Karpas-422 (cell line): ENCODE measurements around the gene STRIP2. TPM values are rescaled to one million over a fixed set of nuclear protein-coding genes. Genes with fewer than 3 reads are reported as not detected.
"Not testable (repeated sequence)": the region's sequence is repeated elsewhere in the genome, so short reads cannot be mapped to it uniquely, and the experiment has no call there.

Experiments
- DNase-seq: peaks from one replicate; pipeline ENCODE4 v3.0.0-alpha.2; 2015
- H2AFZ ChIP-seq: fragments of 200-600 bp; sonication (generic); 2 replicates; pipeline ENCODE4 v1.6.1; 2014; ENCODE audit warnings: antibody characterized with exemption, low read length, mixed read lengths
- H3K27ac ChIP-seq: fragments of 200-600 bp; sonication (generic); 2 replicates; pipeline ENCODE4 v1.5.1; 2014; ENCODE audit warnings: mild to moderate bottlenecking, low read length, moderate library complexity
- H3K27me3 ChIP-seq: fragments of 200-600 bp; sonication (generic); 2 replicates; pipeline ENCODE4 v1.6.1; 2014; ENCODE audit warnings: low read length, mixed read lengths
- H3K36me3 ChIP-seq: fragments of 200-600 bp; sonication (generic); 2 replicates; pipeline ENCODE4 v1.6.1; 2014; ENCODE audit warnings: low read length, mixed read lengths; ENCODE audit not compliant: insufficient read depth
- H3K4me1 ChIP-seq: fragments of 200-600 bp; sonication (generic); 2 replicates; pipeline ENCODE4 v1.6.1; 2014; ENCODE audit warnings: mild to moderate bottlenecking, low read length, mixed read lengths
- H3K4me2 ChIP-seq: fragments of 200-600 bp; sonication (generic); 2 replicates; pipeline ENCODE4 v1.6.1; 2014; ENCODE audit warnings: low read length, low read depth, mild to moderate bottlenecking; ENCODE audit not compliant: poor library complexity, severe bottlenecking
- H3K4me3 ChIP-seq: fragments of 200-600 bp; sonication (generic); 2 replicates; pipeline ENCODE4 v1.5.1; 2014; ENCODE audit warnings: mild to moderate bottlenecking, antibody characterized with exemption, low read length, mixed read lengths
- H3K79me2 ChIP-seq: fragments of 200-600 bp; sonication (generic); 2 replicates; pipeline ENCODE4 v1.6.1; 2014; ENCODE audit warnings: mild to moderate bottlenecking, low read length, mixed read lengths
- H3K9ac ChIP-seq: fragments of 200-600 bp; sonication (generic); 2 replicates; pipeline ENCODE4 v1.6.0; 2014; ENCODE audit warnings: low read length
- H3K9me2 ChIP-seq: fragments of 200-600 bp; sonication (generic), shearing (Covaris generic); replicated peaks from 2 replicates; pipeline ENCODE4 v1.6.0; 2014; ENCODE audit warnings: mild to moderate bottlenecking, low read length, moderate library complexity; ENCODE audit not compliant: insufficient read depth
- H3K9me3 ChIP-seq: fragments of 300-700, 200-600 bp; sonication (generic); 2 replicates; pipeline ENCODE4 v1.6.1; 2014; ENCODE audit warnings: low read length, mixed read lengths
- H4K20me1 ChIP-seq: fragments of 200-600 bp; sonication (generic); 2 replicates; pipeline ENCODE4 v1.6.1; 2014; ENCODE audit warnings: mild to moderate bottlenecking, antibody characterized with exemption, low read length, low read depth; ENCODE audit not compliant: insufficient read depth
- total RNA-seq: library from RNA; depleted of rRNA; stranded (reverse); fragments of >200 nt; shearing (Covaris generic); gene quantifications from 2 replicates; pipeline ENCODE4 v1.2.3, GENCODE V29; 2014; ENCODE audit warnings: low replicate concordance

STRIP2 gene
- total RNA-seq, 1 experiment from 2014 or later: 0.15 TPM

- Histone ChIP-seq H3K4me2 (no peak overlapping the region), H3K9me3 (no peaks in the 10 kb centered on the region), H3K27me3 (no peaks in the 10 kb centered on the region)
These were observed 89.7 kb downstream of the STRIP2 start for GRCh38 chr7:129523924-129524323.

GRCh38 chr7:129524405-129524804 lies 90.2 kb downstream of the STRIP2 start:
- not testable (repeated sequence) for DNase-seq, H3K4me1 ChIP-seq, H3K9me2 ChIP-seq, H3K27me3 ChIP-seq, H3K27ac ChIP-seq, H4K20me1 ChIP-seq, H3K9me3 ChIP-seq, H3K4me3 ChIP-seq, H3K4me2 ChIP-seq, H3K36me3 ChIP-seq, H2AFZ ChIP-seq, H3K9ac ChIP-seq, H3K79me2 ChIP-seq

More at GRCh38 chr7:129523924-129524323, 89.7 kb downstream of the STRIP2 start:
- Histone ChIP-seq H3K27ac (no peak overlapping the region), H3K9me2 (no peaks in the 10 kb centered on the region), H3K9ac (no peak overlapping the region), H3K4me1 (no peaks in the 10 kb centered on the region), H3K36me3 (no peaks in the 10 kb centered on the region), H3K4me3 (no peak overlapping the region), H3K79me2 (no peaks in the 10 kb centered on the region), H2AFZ (no peak overlapping the region), H4K20me1 (no peaks in the 10 kb centered on the region)
- no peak for DNase-seq

- no peak overlapping the region for H3K4me2 ChIP-seq
These were observed 91.1 kb downstream of the STRIP2 start for GRCh38 chr7:129525225-129525862.

GRCh38 chr7:129529643-129530042 lies 95.4 kb downstream of the STRIP2 start:
- Histone ChIP-seq H3K4me2 (no peak overlapping the region), H3K79me2 (no peaks in the 10 kb centered on the region), H2AFZ (no peak overlapping the region), H3K36me3 (no peaks in the 10 kb centered on the region), H3K9me3 (no peaks in the 10 kb centered on the region), H3K4me1 (no peaks in the 10 kb centered on the region), H3K9ac (no peak overlapping the region), H3K4me3 (no peak overlapping the region), H3K27ac (no peak overlapping the region), H4K20me1 (no peaks in the 10 kb centered on the region), H3K9me2 (no peaks in the 10 kb centered on the region), H3K27me3 (no peaks in the 10 kb centered on the region)
- no peak for DNase-seq

More at GRCh38 chr7:129525225-129525862, 91.1 kb downstream of the STRIP2 start:
- Histone ChIP-seq H2AFZ (no peak overlapping the region), H3K36me3 (no peaks in the 10 kb centered on the region), H3K4me3 (no peak overlapping the region), H3K9me3 (no peaks in the 10 kb centered on the region), H3K4me1 (no peaks in the 10 kb centered on the region), H3K9me2 (no peaks in the 10 kb centered on the region), H3K27me3 (no peaks in the 10 kb centered on the region), H3K79me2 (no peaks in the 10 kb centered on the region), H3K9ac (no peak overlapping the region), H4K20me1 (no peaks in the 10 kb centered on the region), H3K27ac (no peak overlapping the region)
- DNase-seq: no peak

- no peak for DNase-seq
- no peaks in the 10 kb centered on the region for H3K79me2 ChIP-seq
- H3K9me3 ChIP-seq: no peaks in the 10 kb centered on the region
- H3K27me3 ChIP-seq: no peaks in the 10 kb centered on the region
- no peaks in the 10 kb centered on the region for H4K20me1 ChIP-seq
- no peak overlapping the region for H3K4me2 ChIP-seq
- no peak overlapping the region for H3K27ac ChIP-seq
- no peaks in the 10 kb centered on the region for H3K9me2 ChIP-seq
- H2AFZ ChIP-seq: no peak overlapping the region
- no peaks in the 10 kb centered on the region for H3K36me3 ChIP-seq
- H3K4me3 ChIP-seq: no peak overlapping the region
- no peaks in the 10 kb centered on the region for H3K4me1 ChIP-seq
- H3K9ac ChIP-seq: no peak overlapping the region
These were observed 96.7 kb downstream of the STRIP2 start for GRCh38 chr7:129530795-129531391.

- Histone ChIP-seq H3K9me3 (no peaks in the 10 kb centered on the region), H3K36me3 (no peaks in the 10 kb centered on the region), H4K20me1 (no peaks in the 10 kb centered on the region), H3K9me2 (no peaks in the 10 kb centered on the region), H3K27me3 (no peaks in the 10 kb centered on the region), H3K79me2 (no peaks in the 10 kb centered on the region), H3K27ac (no peak overlapping the region), H3K9ac (no peak overlapping the region), H2AFZ (no peak overlapping the region), H3K4me3 (no peak overlapping the region), H3K4me1 (no peaks in the 10 kb centered on the region), H3K4me2 (no peak overlapping the region)
- no peak for DNase-seq
These were observed 97.5 kb downstream of the STRIP2 start for GRCh38 chr7:129531721-129532120.

GRCh38 chr7:129532375-129532774 lies 98.1 kb downstream of the STRIP2 start:
- Histone ChIP-seq H4K20me1 (no peaks in the 10 kb centered on the region), H3K36me3 (no peaks in the 10 kb centered on the region), H3K4me1 (no peaks in the 10 kb centered on the region), H3K4me3 (no peak overlapping the region), H3K9me2 (no peaks in the 10 kb centered on the region), H3K9me3 (no peaks in the 10 kb centered on the region), H2AFZ (no peak overlapping the region), H3K27ac (no peak overlapping the region), H3K4me2 (no peak overlapping the region), H3K9ac (no peak overlapping the region), H3K27me3 (no peaks in the 10 kb centered on the region), H3K79me2 (no peaks in the 10 kb centered on the region)
- DNase-seq: no peak

- H2AFZ ChIP-seq, H3K4me1 ChIP-seq, H4K20me1 ChIP-seq, H3K27ac ChIP-seq, H3K27me3 ChIP-seq, H3K79me2 ChIP-seq, H3K36me3 ChIP-seq, DNase-seq, H3K9ac ChIP-seq, H3K9me2 ChIP-seq, H3K4me3 ChIP-seq, H3K4me2 ChIP-seq, H3K9me3 ChIP-seq: not testable (repeated sequence)
These were observed 100.5 kb downstream of the STRIP2 start for GRCh38 chr7:129534558-129535274.
